HG03469 (cell line): Measurements from ENCODE around the gene CMTM1.

Experiments
- ATAC-seq: cut with Tn5 transposase; IDR thresholded peaks from one replicate; pipeline ENCODE4 v1.9.1; 2021; ENCODE audit warnings: mild to moderate bottlenecking, moderate library complexity, moderate number of reproducible peaks; ENCODE audit not compliant: unreplicated experiment

CMTM1 gene, protein sequence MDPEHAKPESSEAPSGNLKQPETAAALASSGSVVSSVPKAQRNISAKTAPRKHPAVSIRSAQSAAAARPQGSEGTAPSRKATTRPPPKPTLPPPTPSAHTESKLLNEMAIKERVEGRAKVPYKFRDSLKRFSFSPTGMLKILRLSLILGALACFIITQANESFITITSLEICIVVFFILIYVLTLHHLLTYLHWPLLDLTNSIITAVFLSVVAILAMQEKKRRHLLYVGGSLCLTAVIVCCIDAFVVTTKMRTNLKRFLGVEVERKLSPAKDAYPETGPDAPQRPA

DNA sequence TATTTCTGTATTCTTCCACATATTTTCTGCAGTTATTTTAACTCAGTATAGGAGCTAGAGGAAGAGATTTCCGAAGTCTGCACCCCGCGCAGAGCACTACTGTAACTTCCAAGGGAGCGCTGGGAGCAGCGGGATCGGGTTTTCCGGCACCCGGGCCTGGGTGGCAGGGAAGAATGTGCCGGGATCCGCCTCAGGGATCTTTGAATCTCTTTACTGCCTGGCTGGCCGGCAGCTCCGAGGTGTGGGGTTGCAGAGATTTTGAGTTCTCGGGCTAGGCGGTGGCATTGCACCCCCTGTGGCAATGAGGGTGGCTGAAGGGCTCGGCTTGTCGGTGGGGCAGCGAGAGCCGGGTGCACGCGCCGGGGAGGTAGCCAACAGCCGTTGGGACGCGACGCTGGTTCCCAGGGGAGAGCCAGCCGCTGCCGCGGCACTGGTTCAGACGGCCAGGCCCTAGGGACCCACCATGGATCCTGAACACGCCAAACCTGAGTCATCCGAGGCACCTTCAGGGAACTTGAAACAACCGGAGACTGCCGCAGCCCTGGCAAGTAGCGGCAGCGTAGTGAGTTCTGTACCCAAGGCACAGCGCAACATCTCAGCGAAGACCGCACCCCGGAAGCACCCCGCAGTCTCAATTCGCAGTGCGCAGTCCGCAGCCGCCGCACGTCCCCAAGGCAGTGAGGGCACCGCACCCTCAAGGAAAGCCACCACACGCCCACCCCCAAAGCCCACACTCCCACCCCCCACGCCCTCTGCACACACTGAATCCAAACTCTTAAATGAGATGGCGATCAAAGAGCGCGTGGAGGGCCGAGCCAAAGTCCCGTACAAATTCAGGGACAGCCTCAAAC lies at the start of gene CMTM1:
TSS of gene CMTM1 (plus strand) at position 389 of the 851 bp plus-strand sequence. CDS start at position 464, 75 bp downstream.
- ATAC-seq = no peak

DNA sequence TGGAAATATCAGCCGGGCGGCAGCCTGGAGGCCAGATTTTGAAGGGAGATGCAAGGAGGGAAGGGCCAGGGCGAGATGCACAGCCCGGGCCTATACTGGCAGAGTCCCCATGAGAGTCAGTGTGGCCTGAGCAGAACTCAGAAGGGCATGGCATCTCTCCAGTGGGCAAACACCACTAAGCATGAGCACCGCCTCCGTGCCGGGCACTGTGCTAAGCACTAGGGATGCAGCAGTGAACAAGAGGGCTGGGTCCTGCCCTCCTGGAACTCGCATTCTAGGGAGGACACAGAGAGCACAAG lies 49.8 kb upstream of the CMTM1 start:
- ATAC-seq = no peak

DNA sequence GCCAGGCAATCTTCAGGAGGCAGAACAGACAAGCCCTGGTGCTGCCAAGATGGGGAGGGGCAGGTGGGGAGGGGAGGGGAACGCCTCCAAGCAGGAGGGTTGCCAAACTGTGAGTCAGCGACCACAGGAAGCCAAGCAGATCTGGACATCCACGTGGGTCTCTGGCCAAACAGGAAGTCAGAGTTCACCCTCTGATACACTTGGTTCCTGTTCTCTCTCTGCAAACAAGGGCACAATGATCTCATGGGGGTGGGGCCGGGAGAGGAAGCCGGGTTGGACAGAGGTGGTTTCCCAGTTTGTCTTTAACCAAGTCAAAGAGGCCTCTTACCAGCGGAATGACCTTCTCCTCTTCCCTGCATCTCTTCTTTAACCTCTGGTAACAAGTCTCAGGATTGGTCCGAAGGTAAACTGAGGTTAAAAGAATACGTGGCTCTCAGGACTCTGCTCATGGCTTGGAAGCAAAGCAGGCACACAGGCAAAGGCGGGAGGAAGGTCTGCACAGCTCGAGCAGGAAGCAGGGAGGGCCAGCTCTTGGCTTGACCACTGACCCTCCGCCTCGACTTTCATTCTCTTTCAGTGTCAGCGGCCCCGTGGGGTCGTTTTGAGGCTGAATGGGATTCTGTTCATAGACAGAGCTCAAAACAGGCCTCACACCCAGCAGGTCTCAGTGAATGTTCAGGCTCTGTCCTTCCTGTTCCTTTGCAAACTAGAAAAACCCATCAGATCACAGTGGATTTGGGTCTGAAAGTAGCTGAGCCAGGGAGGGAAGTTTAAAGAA lies 49.2 kb upstream of the CMTM1 start:
- peak; percentile 92 for ATAC-seq

DNA sequence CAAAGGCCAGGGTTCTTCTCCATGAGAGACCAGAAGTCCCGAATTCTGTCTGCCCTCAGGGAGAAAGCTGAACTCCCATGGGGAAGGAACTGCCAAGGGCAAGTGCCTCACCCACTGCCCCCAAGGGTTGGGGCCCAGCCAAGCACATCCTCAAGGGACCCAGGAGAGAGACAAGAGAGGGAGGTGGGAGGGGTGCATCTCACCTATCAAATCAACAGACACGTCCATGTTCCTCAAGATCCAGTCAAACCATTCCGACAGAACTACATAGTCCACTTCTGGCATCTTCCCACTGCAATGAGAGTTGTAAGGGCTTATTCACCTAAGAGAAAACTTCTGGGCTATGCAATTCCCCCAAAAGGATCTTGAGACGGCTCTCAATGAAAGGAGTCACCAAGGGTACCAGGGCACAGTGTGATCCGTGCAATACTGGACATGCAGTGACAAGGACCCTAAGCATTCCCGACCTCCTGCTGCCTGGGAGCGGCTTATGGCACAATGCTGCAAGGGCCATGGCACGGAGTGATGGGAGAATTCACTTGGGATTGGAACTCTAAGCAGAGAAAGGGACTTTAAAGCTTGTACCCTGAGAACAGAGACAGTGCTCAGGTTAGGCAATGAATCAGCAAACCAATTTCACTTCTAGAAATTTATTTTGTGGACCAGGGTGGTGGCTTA lies 48.5 kb upstream of the CMTM1 start:
- ATAC-seq = no peak

DNA sequence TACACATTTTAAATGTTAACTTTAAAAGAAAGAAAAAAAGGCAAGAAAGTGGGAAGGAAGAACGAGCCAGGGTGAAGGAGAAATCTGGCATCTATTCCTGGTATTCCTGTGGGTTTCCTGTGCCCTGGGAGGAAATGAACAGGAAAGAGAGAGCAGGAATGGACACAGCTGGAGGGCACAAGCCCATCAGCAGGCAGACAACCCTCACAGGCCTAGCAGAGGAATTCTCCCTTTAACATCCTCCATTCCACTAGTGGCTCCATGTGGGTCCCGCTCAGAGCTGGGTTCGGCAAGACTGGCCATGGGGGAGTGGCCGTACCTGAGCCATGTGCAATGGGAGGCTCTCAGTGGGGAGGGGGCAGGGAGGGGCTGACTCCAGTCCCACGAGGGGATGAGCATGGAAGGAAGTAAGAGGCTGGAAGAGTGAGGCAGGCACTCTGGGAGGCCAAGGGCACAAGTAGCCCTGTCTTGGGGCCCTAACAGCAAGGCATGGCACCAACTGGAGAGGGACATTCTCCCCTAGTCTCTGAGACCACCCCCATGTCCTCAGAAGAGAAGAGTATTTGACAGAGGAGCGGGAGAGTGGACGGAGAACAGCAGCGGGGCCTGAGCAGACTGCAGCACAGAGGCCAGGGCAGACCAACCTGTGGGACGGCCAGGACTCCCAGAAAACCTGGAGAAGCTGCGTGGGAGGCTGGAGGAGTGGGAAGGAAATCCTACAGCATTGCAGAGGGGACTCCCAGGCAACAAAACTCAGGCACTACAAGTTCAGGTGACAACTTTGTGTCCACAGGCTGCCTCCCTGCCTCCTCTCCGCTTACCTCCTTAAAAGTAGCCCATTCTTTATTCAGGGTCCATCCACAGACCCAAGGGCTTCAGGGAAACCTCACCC lies 46.5 kb upstream of the CMTM1 start:
- no peak for ATAC-seq

DNA sequence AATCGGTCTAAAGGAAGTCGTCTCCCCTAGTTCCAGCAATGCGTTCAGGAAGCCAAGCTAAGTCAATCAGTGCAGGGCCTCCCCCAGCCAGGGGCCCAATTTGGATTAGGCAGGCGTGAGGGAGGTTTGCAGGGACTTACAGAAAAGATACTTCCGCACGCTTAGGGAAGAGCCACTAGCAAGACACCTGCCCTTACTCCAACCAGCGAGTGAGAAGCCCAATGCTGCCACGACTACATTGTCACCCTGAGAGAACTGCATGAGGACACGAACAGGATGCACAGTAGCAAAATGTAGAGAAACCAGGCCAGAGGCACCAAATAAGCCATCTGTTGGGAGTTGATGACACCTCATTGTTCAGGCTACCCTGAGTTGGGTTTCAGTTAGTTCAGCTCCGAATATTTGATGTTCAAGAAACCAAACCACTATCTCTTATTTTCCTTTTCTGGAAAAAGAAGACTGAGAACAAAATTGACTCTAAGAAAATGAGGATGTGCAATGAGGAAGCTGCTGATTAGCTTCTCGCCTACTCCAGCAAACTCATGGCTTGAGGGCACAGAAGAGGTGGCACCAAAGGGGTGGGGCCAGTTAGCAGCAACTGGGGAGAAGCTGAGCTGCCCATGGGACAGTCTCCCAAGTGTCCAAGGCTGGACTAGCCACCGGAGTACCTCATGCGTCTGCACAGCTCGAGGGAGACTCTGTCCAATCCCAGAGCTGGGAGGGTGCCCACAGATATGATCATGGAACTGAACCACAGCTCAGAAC lies 45.7 kb upstream of the CMTM1 start:
- ATAC-seq = no peak

DNA sequence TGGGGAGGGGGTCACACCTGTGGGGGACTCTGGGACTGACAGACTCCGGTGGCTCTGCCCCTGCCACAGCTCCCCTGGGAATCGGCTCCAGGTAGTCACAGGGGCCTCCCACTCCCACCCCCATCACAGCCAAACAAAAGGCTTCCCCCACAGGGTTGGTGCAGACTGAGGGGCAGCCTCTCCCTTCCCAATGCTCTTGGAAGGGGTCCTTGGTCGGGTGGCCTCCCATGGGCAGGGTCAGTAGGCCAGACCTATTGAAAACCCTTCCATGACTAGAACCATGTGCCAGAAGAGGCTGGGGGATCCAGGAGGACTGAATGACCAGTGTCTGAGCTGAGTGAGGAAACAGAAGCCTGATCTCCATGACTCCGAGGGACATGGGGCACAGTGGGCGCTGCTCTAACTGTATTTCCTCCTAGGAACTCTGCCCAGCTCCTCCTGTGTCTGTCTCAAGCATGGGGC lies 45.0 kb upstream of the CMTM1 start:
- ATAC-seq = no peak

DNA sequence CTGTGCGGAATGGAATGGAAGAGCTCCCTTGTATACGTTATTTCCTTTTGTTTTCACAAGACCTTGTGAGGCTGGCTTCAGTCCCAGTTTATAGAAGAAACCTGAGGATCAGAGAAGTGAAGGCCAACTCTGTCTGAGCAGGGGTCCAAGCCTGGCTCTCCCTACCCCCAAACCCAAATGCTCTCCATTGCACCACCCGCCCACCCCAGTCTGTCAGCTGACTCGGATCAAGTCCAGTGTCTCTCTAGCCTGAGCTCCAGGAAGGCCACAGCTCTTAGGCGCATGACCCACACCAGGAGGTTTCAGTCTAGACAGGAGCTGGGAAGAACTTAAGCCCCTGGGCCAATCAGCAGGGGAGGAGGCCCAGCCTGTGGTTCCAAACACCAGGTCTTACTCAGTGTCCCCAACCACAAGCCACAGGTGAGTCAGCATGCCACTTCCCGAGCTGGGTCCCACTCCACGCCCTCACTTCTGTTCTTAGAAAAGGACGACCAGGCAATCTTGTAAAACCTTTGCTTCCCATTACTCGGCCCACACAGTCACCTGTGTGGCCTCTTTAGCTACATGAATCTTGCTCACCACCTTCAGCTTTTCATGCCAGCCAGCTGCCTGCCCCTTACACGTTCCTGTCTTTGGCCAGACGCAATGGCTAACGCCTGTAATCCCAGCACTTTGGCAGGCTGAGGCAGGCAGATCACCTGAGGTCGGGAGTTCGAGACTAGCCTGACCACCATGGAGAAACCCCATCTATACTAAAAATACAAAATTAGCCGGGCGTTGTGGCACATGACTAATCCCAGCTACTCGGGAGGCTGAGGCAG lies 44.1 kb upstream of the CMTM1 start:
- peak; percentile 59 for ATAC-seq

DNA sequence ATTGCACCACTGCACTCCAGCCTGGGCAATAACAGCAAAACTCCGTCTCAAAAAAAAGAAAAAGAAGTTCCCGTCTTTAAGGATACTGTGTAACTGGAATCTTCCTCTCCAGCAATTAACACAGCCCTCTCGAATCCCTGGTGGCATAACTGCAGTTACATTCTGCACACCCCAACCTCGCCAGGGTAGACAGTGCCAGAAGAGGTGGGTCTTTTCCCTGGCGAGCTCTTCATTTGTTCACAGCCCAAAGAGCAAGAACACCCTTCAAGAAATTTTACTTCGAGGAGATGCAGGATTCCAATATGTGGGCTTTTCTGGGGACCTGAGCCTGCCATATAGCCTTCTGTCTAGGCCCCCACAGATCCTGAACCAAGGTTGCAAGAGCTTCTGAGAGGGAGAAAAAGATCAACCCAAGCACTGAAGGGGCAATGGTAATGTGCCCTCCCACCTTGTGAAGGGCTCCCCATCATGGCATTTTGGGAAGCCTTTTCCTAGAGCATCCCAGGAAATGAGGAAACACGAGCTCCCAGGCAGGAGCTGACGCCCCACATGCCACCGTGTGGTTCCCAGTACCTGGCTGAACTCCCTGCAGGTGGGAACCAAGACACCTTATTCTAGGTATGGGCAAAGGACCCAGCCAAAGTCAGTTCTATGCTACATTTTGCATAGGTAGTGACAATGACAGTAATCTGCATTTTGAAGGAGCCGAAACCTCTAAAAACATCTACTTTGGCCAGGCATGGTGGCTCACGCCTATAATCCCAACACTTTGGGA lies 43.2 kb upstream of the CMTM1 start:
- no peak for ATAC-seq

DNA sequence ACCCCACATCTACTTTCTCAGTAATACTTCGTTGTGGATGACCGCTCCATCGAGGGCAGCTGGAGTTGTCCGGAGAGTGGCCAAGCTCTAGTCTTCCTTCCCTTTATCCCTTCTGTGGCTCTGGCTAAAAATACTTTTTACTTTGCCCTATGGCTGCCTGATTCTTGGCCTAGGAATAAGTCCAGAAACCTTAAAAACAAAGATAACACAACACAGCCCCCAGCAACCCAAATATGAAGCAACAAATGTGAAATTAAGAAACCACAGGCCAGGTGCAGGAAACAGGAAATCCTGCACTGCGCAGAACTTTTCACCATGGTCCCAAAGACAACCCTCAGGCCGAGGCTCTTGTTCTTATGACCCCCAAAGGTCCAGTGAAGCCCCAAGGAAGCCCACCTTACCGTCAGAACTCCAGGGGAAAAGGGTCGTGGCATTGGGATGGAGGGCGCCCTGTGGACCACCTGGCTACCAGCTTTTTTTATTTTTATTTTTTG lies 42.3 kb upstream of the CMTM1 start:
- no peak for ATAC-seq

DNA sequence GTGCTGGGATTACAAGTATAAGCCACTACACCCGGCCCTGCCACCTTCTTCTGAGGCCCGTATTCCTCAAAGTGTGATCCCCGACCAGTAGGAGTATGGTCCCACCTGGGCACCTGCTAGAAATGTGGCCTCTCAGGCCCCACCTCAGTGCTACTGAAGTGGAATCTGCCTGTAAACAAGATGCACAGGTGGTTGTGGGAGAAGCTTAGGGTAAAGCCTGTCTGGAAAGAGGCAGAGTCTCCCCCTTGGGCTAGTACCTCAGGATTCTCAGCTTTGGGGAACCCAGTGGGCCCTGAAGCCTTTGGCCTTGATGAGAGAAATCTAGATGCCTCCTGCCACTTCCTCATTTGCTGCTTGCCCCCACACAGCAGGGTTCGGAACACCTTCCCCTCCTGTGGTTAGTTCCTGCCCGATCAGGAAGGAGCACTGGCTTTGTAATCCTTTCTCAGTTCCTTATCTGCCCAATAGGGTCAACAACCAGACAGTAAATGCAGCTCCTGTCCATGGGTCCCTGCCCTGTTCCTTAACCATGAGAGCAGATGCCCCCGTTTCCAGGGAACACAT lies 41.6 kb upstream of the CMTM1 start:
- peak; percentile 55 for ATAC-seq

DNA sequence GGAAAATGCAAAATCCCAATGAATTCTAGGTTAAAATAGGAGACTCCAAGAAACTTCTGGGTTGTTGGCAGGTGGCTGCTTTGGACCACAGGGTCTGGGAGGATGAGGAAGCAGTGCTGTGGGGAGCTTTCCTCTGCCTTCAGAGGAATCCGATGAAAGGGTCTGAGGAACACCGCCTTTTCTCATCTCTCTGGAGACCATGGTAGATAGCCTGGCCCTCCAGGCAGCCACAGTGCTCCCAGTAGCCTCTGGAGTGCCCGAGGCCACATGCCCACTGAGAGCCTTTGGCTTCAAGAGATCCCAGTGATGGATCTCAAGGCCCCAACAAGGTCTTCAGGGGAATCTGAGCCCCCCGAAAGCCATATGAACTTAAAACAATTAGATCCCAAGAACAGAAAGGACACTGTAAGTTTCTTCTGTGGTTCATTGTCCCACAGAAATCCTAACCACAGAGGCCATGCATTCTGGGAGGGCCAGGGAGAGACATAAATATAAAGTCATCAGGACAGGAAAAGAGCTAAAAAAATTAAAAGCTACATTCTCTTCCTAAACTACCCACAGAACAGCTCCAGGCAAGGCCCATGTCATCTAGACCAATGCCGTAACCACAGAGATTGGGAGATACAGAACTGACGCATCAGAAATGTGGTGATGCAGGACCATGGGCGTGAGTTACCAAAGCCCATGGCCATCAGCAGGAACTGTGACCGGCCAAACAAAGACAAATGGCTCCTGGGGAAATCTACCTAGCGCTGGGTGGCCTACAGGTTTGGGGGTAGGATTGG lies 40.7 kb upstream of the CMTM1 start:
- ATAC-seq = no peak

DNA sequence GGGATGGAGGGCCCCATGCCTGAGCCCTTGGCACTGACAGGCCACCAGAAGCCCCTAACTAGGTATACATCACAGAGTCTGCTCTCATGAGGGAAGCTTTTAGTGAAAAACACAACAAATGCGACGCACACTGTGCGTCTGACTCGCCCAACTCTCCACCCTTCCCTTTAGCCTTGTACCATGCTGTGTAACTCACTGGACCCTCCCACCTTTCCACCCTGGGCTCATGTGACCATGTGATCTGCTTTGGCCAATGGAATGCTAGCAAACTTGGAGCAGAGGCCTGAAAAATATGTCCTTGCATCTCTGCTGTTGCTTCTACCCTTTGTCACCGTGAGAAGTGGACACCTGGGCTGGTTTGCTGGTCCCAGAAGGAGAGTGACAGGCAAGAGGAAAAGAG lies 37.9 kb upstream of the CMTM1 start:
- ATAC-seq = no peak

DNA sequence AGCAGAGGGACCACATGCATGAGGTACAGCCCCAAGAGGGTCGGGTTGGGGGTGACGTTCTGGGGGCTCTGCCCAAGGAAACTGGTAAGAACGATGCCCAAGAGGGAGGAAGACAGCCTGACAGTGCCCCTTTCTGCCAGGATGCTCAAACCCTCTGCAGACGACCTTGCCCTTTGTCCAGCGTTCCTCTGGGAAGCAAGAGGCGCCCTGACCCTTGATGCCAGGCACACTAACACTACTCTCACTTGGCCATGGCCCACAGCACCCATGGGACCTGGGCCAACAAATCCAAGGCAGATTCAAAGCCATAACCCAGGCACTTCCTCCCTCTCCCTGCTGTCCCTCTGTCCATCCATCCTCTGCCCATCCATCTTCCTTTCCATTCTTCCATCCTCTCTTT lies 36.8 kb upstream of the CMTM1 start:
- ATAC-seq = no peak

DNA sequence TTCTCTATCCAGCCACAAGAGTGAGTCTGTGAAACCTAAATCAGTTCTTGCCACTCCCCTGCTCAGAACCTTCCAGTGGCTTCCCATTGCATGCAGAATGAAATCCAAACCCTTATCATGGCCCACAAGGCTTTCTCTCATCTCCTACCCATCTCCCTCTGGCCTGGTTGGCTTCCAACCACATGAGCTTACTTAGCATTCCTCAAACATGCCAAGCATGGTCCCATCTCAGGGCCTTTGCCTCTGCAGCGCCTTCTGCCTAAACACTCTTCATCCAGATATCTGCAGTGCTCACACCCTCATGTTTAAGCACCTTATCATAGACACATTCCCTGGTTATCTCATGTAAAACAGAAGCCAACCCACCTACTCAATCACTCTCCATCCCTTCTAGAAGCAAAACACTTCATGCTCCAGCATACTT lies 31.9 kb upstream of the CMTM1 start:
- ATAC-seq = no peak

DNA sequence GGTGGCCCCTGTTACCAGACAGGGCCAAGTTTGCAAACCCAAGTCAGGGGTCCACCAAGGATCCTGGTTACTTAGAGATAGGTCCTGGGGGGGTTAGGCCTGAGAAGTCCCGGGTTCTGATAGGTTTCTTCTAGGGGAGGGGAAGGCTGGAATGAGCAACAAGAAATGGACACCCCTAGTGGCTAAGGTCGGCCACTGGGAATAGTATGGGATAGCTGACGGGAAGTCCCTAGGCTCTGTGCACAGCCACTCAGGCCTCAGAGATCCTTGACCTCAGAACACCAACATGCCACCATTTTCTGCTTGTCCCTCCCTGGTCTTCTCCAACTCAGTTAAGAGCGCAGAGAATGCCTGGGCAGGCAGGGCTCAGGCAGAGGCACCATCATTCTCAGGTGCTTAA lies 29.7 kb upstream of the CMTM1 start:
- ATAC-seq = no peak
